Sigmoid colon (tissue), 4 donors: ENCODE results near the gene AGTRAP.

Experiments used
- EP300 ChIP-seq, 4 donors: sonication (generic); formaldehyde crosslinking; IDR thresholded peaks; one replicate each; pipeline ENCODE4 v1.6.1; 2017; ENCODE audit warnings: antibody characterized with exemption in 4 of 4
- POLR2AphosphoS5 ChIP-seq, 4 donors: sonication (generic); formaldehyde crosslinking; IDR thresholded peaks; one replicate each; pipeline ENCODE4 v1.6.1; 2017; ENCODE audit warnings: antibody characterized with exemption in 4 of 4
- TF ChIP-seq, protein P1 (sequence below), 4 experiments: fragments of 450-650 bp in 3 of 4; fragments of 200-600 bp in 1 of 4; IDR thresholded peaks; one replicate each; pipeline ENCODE4 v1.5.1; 2016 to 2019; ENCODE audit warnings: antibody characterized with exemption in 4 of 4, mild to moderate bottlenecking in 3 of 4, moderate library complexity in 2 of 4

DNA sequence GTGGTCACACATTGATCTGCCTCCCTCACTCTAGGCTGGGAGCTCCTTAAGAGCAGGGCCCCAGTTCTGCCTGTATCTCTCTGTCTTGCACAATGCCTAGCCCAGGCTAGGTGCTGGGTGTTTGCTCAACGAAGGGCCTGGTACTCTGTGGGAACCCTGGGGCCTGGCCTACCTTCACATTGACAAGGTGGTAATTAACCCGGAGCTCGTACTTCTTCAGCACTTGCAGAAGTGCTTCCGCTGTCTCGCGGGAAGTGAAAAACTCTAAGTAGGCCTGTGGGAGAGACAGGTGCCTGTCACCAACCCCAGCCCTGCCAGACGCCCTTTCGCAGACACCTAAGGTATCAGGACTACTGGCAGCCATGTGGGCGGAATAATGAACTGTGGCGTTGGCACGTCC, 56.2 kb downstream of the AGTRAP start:
- TF ChIP-seq POLR2AphosphoS5 (IDR thresholded peaks at IDR 0.05) (no peak), EP300 (IDR thresholded peaks at IDR 0.05) (no peak)
- TF ChIP-seq, protein P1, sequence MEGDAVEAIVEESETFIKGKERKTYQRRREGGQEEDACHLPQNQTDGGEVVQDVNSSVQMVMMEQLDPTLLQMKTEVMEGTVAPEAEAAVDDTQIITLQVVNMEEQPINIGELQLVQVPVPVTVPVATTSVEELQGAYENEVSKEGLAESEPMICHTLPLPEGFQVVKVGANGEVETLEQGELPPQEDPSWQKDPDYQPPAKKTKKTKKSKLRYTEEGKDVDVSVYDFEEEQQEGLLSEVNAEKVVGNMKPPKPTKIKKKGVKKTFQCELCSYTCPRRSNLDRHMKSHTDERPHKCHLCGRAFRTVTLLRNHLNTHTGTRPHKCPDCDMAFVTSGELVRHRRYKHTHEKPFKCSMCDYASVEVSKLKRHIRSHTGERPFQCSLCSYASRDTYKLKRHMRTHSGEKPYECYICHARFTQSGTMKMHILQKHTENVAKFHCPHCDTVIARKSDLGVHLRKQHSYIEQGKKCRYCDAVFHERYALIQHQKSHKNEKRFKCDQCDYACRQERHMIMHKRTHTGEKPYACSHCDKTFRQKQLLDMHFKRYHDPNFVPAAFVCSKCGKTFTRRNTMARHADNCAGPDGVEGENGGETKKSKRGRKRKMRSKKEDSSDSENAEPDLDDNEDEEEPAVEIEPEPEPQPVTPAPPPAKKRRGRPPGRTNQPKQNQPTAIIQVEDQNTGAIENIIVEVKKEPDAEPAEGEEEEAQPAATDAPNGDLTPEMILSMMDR (IDR thresholded peaks at IDR 0.05), result no peak
